ENCODE measurements around the gene TIAM1.
"Not testable (repeated sequence)": the region's sequence is repeated elsewhere in the genome, so short reads cannot be mapped to it uniquely, and the experiment has no call there.

The TIAM1 gene

GRCh38 chr21:31252091-31252490 lies 92.0 kb downstream of the TIAM1 start:
- Mint-ChIP-seq H3K27ac (no peak overlapping the region), H3K4me1 (ENCODE audit: low read depth) (no peaks in the 10 kb centered on the region), H3K27me3 (no peaks in the 10 kb centered on the region), H3K9me3 (no peaks in the 10 kb centered on the region), H3K4me3 (no peak overlapping the region), H3K36me3 (ENCODE audit: low read depth) (peaks cover 27% of the 10 kb centered on the region)

GRCh38 chr21:31251686-31252085 lies 92.4 kb downstream of the TIAM1 start:
- no peaks in the 10 kb centered on the region for H3K9me3 Mint-ChIP-seq
- no peaks in the 10 kb centered on the region for H3K4me1 Mint-ChIP-seq (ENCODE audit: low read depth)
- no peak overlapping the region for H3K27ac Mint-ChIP-seq
- peaks cover 31% of the 10 kb centered on the region for H3K36me3 Mint-ChIP-seq (ENCODE audit: low read depth)
- no peaks in the 10 kb centered on the region for H3K27me3 Mint-ChIP-seq
- H3K4me3 Mint-ChIP-seq = no peak overlapping the region

GRCh38 chr21:31248598-31248997 lies 95.5 kb downstream of the TIAM1 start:
- Mint-ChIP-seq H3K27ac (no peak overlapping the region), H3K9me3 (peaks cover 12% of the 10 kb centered on the region), H3K4me1 (ENCODE audit: low read depth) (no peaks in the 10 kb centered on the region), H3K27me3 (no peaks in the 10 kb centered on the region), H3K36me3 (ENCODE audit: low read depth) (peaks cover 56% of the 10 kb centered on the region), H3K4me3 (no peak overlapping the region)

- Mint-ChIP-seq H3K27ac (no peak overlapping the region), H3K9me3 (peaks cover 31% of the 10 kb centered on the region), H3K4me1 (ENCODE audit: low read depth) (no peaks in the 10 kb centered on the region), H3K27me3 (no peaks in the 10 kb centered on the region), H3K36me3 (ENCODE audit: low read depth) (peaks cover 77% of the 10 kb centered on the region), H3K4me3 (no peak overlapping the region)
Measured at GRCh38 chr21:31243611-31244010, 100.5 kb downstream of the TIAM1 start.

GRCh38 chr21:31236528-31236927 lies 107.5 kb downstream of the TIAM1 start:
- peaks cover 62% of the 10 kb centered on the region for H3K36me3 Mint-ChIP-seq (ENCODE audit: low read depth)
- no peak overlapping the region for H3K4me3 Mint-ChIP-seq
- H3K4me1 Mint-ChIP-seq (ENCODE audit: low read depth) = peaks cover 22% of the 10 kb centered on the region
- no peaks in the 10 kb centered on the region for H3K27me3 Mint-ChIP-seq
- H3K27ac Mint-ChIP-seq = peak overlapping the region; percentile 15
- H3K9me3 Mint-ChIP-seq = peaks cover 13% of the 10 kb centered on the region

GRCh38 chr21:31235671-31236450 lies 108.2 kb downstream of the TIAM1 start:
- Mint-ChIP-seq H3K27me3 (no peaks in the 10 kb centered on the region), H3K4me3 (no peak overlapping the region), H3K27ac (no peak overlapping the region), H3K4me1 (ENCODE audit: low read depth) (peaks cover 22% of the 10 kb centered on the region), H3K36me3 (ENCODE audit: low read depth) (peaks cover 60% of the 10 kb centered on the region), H3K9me3 (peaks cover 8% of the 10 kb centered on the region)

- Mint-ChIP-seq H3K9me3 (no peaks in the 10 kb centered on the region), H3K27me3 (no peaks in the 10 kb centered on the region), H3K36me3 (ENCODE audit: low read depth) (peaks cover 52% of the 10 kb centered on the region), H3K4me3 (no peak overlapping the region), H3K4me1 (ENCODE audit: low read depth) (peaks cover 22% of the 10 kb centered on the region), H3K27ac (no peak overlapping the region)
Measured at GRCh38 chr21:31234936-31235335, 109.1 kb downstream of the TIAM1 start.

- Mint-ChIP-seq H3K4me1 (ENCODE audit: low read depth) (peaks cover 28% of the 10 kb centered on the region), H3K27ac (no peak overlapping the region)
Measured at GRCh38 chr21:31233711-31234110, 110.3 kb downstream of the TIAM1 start.

GRCh38 chr21:31232344-31232743 lies 111.7 kb downstream of the TIAM1 start:
- Mint-ChIP-seq H3K9me3 (peaks cover 3% of the 10 kb centered on the region), H3K4me3 (no peak overlapping the region), H3K36me3 (ENCODE audit: low read depth) (peaks cover 52% of the 10 kb centered on the region), H3K27ac (no peak overlapping the region), H3K4me1 (ENCODE audit: low read depth) (peaks cover 37% of the 10 kb centered on the region), H3K27me3 (no peaks in the 10 kb centered on the region)

More at GRCh38 chr21:31233711-31234110, 110.3 kb downstream of the TIAM1 start:
- Mint-ChIP-seq H3K27me3 (no peaks in the 10 kb centered on the region), H3K36me3 (ENCODE audit: low read depth) (peaks cover 56% of the 10 kb centered on the region), H3K4me3 (no peak overlapping the region), H3K9me3 (peaks cover 3% of the 10 kb centered on the region)

GRCh38 chr21:31230937-31231336 lies 113.1 kb downstream of the TIAM1 start:
- Mint-ChIP-seq H3K4me3 (no peak overlapping the region), H3K27ac (no peak overlapping the region), H3K4me1 (ENCODE audit: low read depth) (peaks cover 26% of the 10 kb centered on the region), H3K9me3 (peaks cover 3% of the 10 kb centered on the region), H3K27me3 (no peaks in the 10 kb centered on the region), H3K36me3 (ENCODE audit: low read depth) (peaks cover 48% of the 10 kb centered on the region)

GRCh38 chr21:31228723-31229122 lies 115.3 kb downstream of the TIAM1 start:
- peaks cover 18% of the 10 kb centered on the region for H3K4me1 Mint-ChIP-seq (ENCODE audit: low read depth)
- not testable (repeated sequence) for H3K27me3 Mint-ChIP-seq, H3K27ac Mint-ChIP-seq, H3K9me3 Mint-ChIP-seq
- H3K4me3 Mint-ChIP-seq = peak overlapping the region; percentile 48
- H3K36me3 Mint-ChIP-seq (ENCODE audit: low read depth) = peaks cover 47% of the 10 kb centered on the region

GRCh38 chr21:31225713-31226112 lies 118.3 kb downstream of the TIAM1 start:
- Mint-ChIP-seq H3K36me3 (ENCODE audit: low read depth) (peaks cover 45% of the 10 kb centered on the region), H3K27ac (no peak overlapping the region), H3K9me3 (peaks cover 3% of the 10 kb centered on the region)

GRCh38 chr21:31222142-31222541 lies 121.9 kb downstream of the TIAM1 start:
- H3K9me3 Mint-ChIP-seq = no peaks in the 10 kb centered on the region

More at GRCh38 chr21:31225713-31226112, 118.3 kb downstream of the TIAM1 start:
- Mint-ChIP-seq H3K27me3 (no peaks in the 10 kb centered on the region), H3K4me1 (ENCODE audit: low read depth) (peaks cover 18% of the 10 kb centered on the region), H3K4me3 (no peak overlapping the region)

GRCh38 chr21:31221043-31221442 lies 123.0 kb downstream of the TIAM1 start:
- H3K4me1 Mint-ChIP-seq (ENCODE audit: low read depth) = peaks cover 10% of the 10 kb centered on the region
- H3K36me3 Mint-ChIP-seq (ENCODE audit: low read depth) = peaks cover 41% of the 10 kb centered on the region
- no peak overlapping the region for H3K27ac Mint-ChIP-seq
- no peak overlapping the region for H3K4me3 Mint-ChIP-seq
- no peaks in the 10 kb centered on the region for H3K9me3 Mint-ChIP-seq
- no peaks in the 10 kb centered on the region for H3K27me3 Mint-ChIP-seq

More at GRCh38 chr21:31222142-31222541, 121.9 kb downstream of the TIAM1 start:
- peaks cover 36% of the 10 kb centered on the region for H3K36me3 Mint-ChIP-seq (ENCODE audit: low read depth)
- H3K4me3 Mint-ChIP-seq = no peak overlapping the region
- no peak overlapping the region for H3K27ac Mint-ChIP-seq
- no peaks in the 10 kb centered on the region for H3K27me3 Mint-ChIP-seq
- H3K4me1 Mint-ChIP-seq (ENCODE audit: low read depth) = peaks cover 10% of the 10 kb centered on the region

- Mint-ChIP-seq H3K4me1 (ENCODE audit: low read depth) (peaks cover 10% of the 10 kb centered on the region), H3K4me3 (no peak overlapping the region), H3K27ac (no peak overlapping the region), H3K9me3 (no peaks in the 10 kb centered on the region), H3K27me3 (no peaks in the 10 kb centered on the region), H3K36me3 (ENCODE audit: low read depth) (peaks cover 38% of the 10 kb centered on the region)
Measured at GRCh38 chr21:31220575-31220974, 123.5 kb downstream of the TIAM1 start.
